GM06990 (cell line): Measurements from ENCODE around the gene TCFL5.
A peak's percentile ranks its signal among the peaks of the same experiment; 100 is the strongest.

Source experiments
- DNase-seq: peaks from one replicate; pipeline ENCODE4 v3.0.0-alpha.2; 2011; ENCODE audit not compliant: insufficient read length; ENCODE audit errors: extremely low read depth
- H3K27me3 ChIP-seq: replicated peaks from 2 replicates; pipeline ENCODE4 v1.6.0; 2011; ENCODE audit warnings: low read length; ENCODE audit not compliant: control insufficient read depth, insufficient read depth
- H3K36me3 ChIP-seq: 2 replicates; pipeline ENCODE4 v1.5.1; 2011; ENCODE audit warnings: low read length; ENCODE audit not compliant: control insufficient read depth, insufficient read depth
- H3K4me3 ChIP-seq: replicated peaks from 2 replicates; pipeline ENCODE4 v1.5.1; 2011; ENCODE audit warnings: low read depth, mild to moderate bottlenecking, control low read depth, low read length
- CTCF ChIP-seq: IDR thresholded peaks from 2 replicates; pipeline ENCODE4 v1.5.1; 2011; ENCODE audit warnings: low read length, control low read depth, mild to moderate bottlenecking, inconsistent platforms; ENCODE audit not compliant: insufficient read depth, poor library complexity, severe bottlenecking

TCFL5 gene

GRCh38 chr20:62799459-62799858 lies 62.2 kb downstream of the TCFL5 start:
- H3K4me3 ChIP-seq: no peak overlapping the region
- peaks cover 15% of the 10 kb centered on the region for H3K36me3 ChIP-seq
- TF ChIP-seq CTCF: no peak
- no peaks in the 10 kb centered on the region for H3K27me3 ChIP-seq
- no peak for DNase-seq

- Histone ChIP-seq H3K27me3 (no peaks in the 10 kb centered on the region), H3K4me3 (no peak overlapping the region), H3K36me3 (peaks cover 15% of the 10 kb centered on the region)
- DNase-seq: no peak
- no peak for TF ChIP-seq CTCF
These were observed 62.6 kb downstream of the TCFL5 start for GRCh38 chr20:62799036-62799435.

- Histone ChIP-seq H3K36me3 (peaks cover 15% of the 10 kb centered on the region), H3K4me3 (no peak overlapping the region), H3K27me3 (no peaks in the 10 kb centered on the region)
- no peak for TF ChIP-seq CTCF
- no peak for DNase-seq
These were observed 63.7 kb downstream of the TCFL5 start for GRCh38 chr20:62797671-62798532.

GRCh38 chr20:62796699-62797491 lies 64.7 kb downstream of the TCFL5 start:
- no peaks in the 10 kb centered on the region for H3K27me3 ChIP-seq
- TF ChIP-seq CTCF: no peak
- peak overlapping the region; percentile 71 for H3K4me3 ChIP-seq
- no peak for DNase-seq
- peaks cover 15% of the 10 kb centered on the region for H3K36me3 ChIP-seq

- peak; percentile 82 for DNase-seq
- no peaks in the 10 kb centered on the region for H3K27me3 ChIP-seq
- TF ChIP-seq CTCF: no peak
- H3K36me3 ChIP-seq: peaks cover 13% of the 10 kb centered on the region
- H3K4me3 ChIP-seq: peak overlapping the region; percentile 67
These were observed 66.4 kb downstream of the TCFL5 start for GRCh38 chr20:62795023-62795761.
